Endothelial cell of umbilical vein (primary cell): Measurements from ENCODE around the gene DSC1. TPM values are rescaled to one million over a fixed set of nuclear protein-coding genes. Genes with fewer than 3 reads are reported as not detected.

ENCODE experiments used
- BruUV-seq: library from RNA; stranded (reverse); fragments of 400-500 nt; replicated peaks from 2 replicates; lab custom pipeline; 2021; lab: Mats Ljungman, UMichigan
- CTCF ChIA-PET: fragments of 300-600, 350-600 bp; sonication (Branson Sonifier 250); formaldehyde crosslinking; loops from one replicate; lab custom pipeline; 2021; ENCODE audit warnings: antibody characterized with exemption, inconsistent platforms; lab: Charles Lee
- POLR2A ChIA-PET: fragments of 300-600, 350-600 bp; sonication (Branson Sonifier 250); formaldehyde crosslinking; loops from one replicate; lab custom pipeline; 2021; ENCODE audit warnings: antibody characterized with exemption, inconsistent platforms; lab: Charles Lee
- DNase-seq: peaks from one replicate; pipeline ENCODE4 v3.0.0-alpha.2; 2011; ENCODE audit warnings: low read depth, low spot score
- FAIRE-seq: peaks from 2 replicates; lab custom pipeline; 2011; peaks lifted over from hg19 to GRCh38; lab: Jason Lieb, UNC
- H2AFZ ChIP-seq: 2 replicates; pipeline ENCODE4 v1.6.0; 2012; ENCODE audit warnings: low read depth, low read length, control low read depth, inconsistent platforms
- H3K27ac ChIP-seq: 2 replicates; pipeline ENCODE4 v1.5.1; 2011; ENCODE audit warnings: low read depth, mild to moderate bottlenecking, control low read depth, low read length, moderate library complexity; ENCODE audit not compliant: insufficient read depth
- H3K27me3 ChIP-seq, 2 experiments: 2 replicates each; pipeline versions ENCODE4 v1.6.0 to v1.6.1; 2011; ENCODE audit warnings: low read length in 2 of 2, mixed read lengths in 1 of 2; ENCODE audit not compliant: control insufficient read depth in 2 of 2, insufficient read depth in 2 of 2
- H3K36me3 ChIP-seq, 2 experiments: 2 replicates in 1 of 2; 3 replicates in 1 of 2; pipeline ENCODE4 v1.5.1; 2011; ENCODE audit warnings: low read length in 2 of 2, mild to moderate bottlenecking in 1 of 2, moderate library complexity in 1 of 2; ENCODE audit not compliant: control insufficient read depth in 2 of 2, insufficient read depth in 2 of 2; ENCODE audit errors: extremely low read depth in 1 of 2
- H3K4me1 ChIP-seq: 3 replicates; pipeline ENCODE4 v1.5.1; 2011; ENCODE audit warnings: mild to moderate bottlenecking, low read length; ENCODE audit not compliant: control insufficient read depth, insufficient read depth; ENCODE audit errors: extremely low read depth
- H3K4me2 ChIP-seq: 2 replicates; pipeline ENCODE4 v1.6.1; 2011; ENCODE audit warnings: low read length, control low read depth, mixed read lengths; ENCODE audit not compliant: insufficient read depth
- H3K4me3 ChIP-seq, 3 experiments: fragments of 200-600 bp in 1 of 3; sonication (generic), shearing (Covaris generic) in 1 of 3; replicated peaks in 1 of 3; 2 replicates each; pipeline ENCODE4 v1.5.1; 2011 to 2016; ENCODE audit warnings: control low read depth in 3 of 3, low read length in 3 of 3, mild to moderate bottlenecking in 2 of 3, inconsistent platforms in 1 of 3, low read depth in 1 of 3, moderate library complexity in 1 of 3; ENCODE audit not compliant: insufficient read depth in 1 of 3
- H3K79me2 ChIP-seq: 2 replicates; pipeline ENCODE4 v1.6.0; 2012; ENCODE audit warnings: low read length, inconsistent platforms; ENCODE audit not compliant: control insufficient read depth, insufficient read depth
- H3K9ac ChIP-seq: replicated peaks from 2 replicates; pipeline ENCODE3; 2011; ENCODE audit warnings: low read length, control low read depth; ENCODE audit not compliant: insufficient read depth; ENCODE audit errors: extremely low read depth
- H3K9me1 ChIP-seq: replicated peaks from 3 replicates; pipeline ENCODE4 v1.6.0; 2011; ENCODE audit warnings: mild to moderate bottlenecking, low read length; ENCODE audit not compliant: control insufficient read depth, insufficient read depth; ENCODE audit errors: extremely low read depth
- H3K9me3 ChIP-seq: replicated peaks from 2 replicates; pipeline ENCODE4 v1.5.1; 2012; ENCODE audit warnings: low read length, inconsistent platforms; ENCODE audit not compliant: control insufficient read depth, insufficient read depth
- H4K20me1 ChIP-seq: replicated peaks from 2 replicates; pipeline ENCODE3; 2011; ENCODE audit warnings: mild to moderate bottlenecking, low read length; ENCODE audit not compliant: control insufficient read depth, insufficient read depth; ENCODE audit errors: extremely low read depth
- CTCF ChIP-seq, 2 donors: IDR thresholded peaks; 1 replicate in 1 of 2; 2 replicates in 1 of 2; pipeline ENCODE4 v1.5.1; 2011; ENCODE audit warnings: low read length in 2 of 2, mild to moderate bottlenecking in 2 of 2, moderate library complexity in 2 of 2, control low read depth in 1 of 2, inconsistent platforms in 1 of 2, low read depth in 1 of 2; ENCODE audit not compliant: insufficient read depth in 1 of 2; ENCODE audit errors: extremely low read depth in 1 of 2
- EZH2 ChIP-seq: IDR thresholded peaks from 2 replicates; pipeline ENCODE4 v1.6.1; 2012; ENCODE audit warnings: borderline replicate concordance, low read depth, mild to moderate bottlenecking, moderate library complexity, low read length, inconsistent platforms; ENCODE audit not compliant: severe bottlenecking
- FOS ChIP-seq: IDR thresholded peaks from 2 replicates; pipeline ENCODE4 v1.6.1; 2011; ENCODE audit warnings: mild to moderate bottlenecking, low read length, moderate library complexity, borderline replicate concordance; ENCODE audit not compliant: insufficient read depth
- GATA2 ChIP-seq: IDR thresholded peaks from 2 replicates; pipeline ENCODE4 v1.7.0; 2011; ENCODE audit warnings: low read depth, mild to moderate bottlenecking, moderate library complexity, mixed read lengths, low read length; ENCODE audit not compliant: insufficient read length, insufficient read depth
- JUN ChIP-seq: IDR thresholded peaks from 2 replicates; pipeline ENCODE4 v1.6.1; 2011; ENCODE audit warnings: borderline replicate concordance, low read depth; ENCODE audit not compliant: insufficient read length, insufficient read depth
- MAX ChIP-seq: IDR thresholded peaks from 2 replicates; pipeline ENCODE4 v1.6.1; 2011; ENCODE audit not compliant: insufficient read depth, insufficient read length
- MYC ChIP-seq: IDR thresholded peaks from one replicate; pipeline ENCODE4 v1.6.1; 2011; ENCODE audit warnings: mild to moderate bottlenecking, low read depth, low read length
- POLR2A ChIP-seq: IDR thresholded peaks from 2 replicates; pipeline ENCODE4 v1.6.1; 2012; ENCODE audit warnings: low read depth, mild to moderate bottlenecking, control low read depth, low read length
- POLR2AphosphoS5 ChIP-seq: IDR thresholded peaks from 2 replicates; pipeline ENCODE4 v1.6.1; 2012; ENCODE audit warnings: low read depth, mild to moderate bottlenecking, control low read depth, low read length, moderate library complexity; ENCODE audit not compliant: insufficient read depth
- dilution Hi-C: fragments of 300-500 bp; cut with MboI; formaldehyde crosslinking; loops from one replicate; pipeline ENCODE4 v1.15.0; 2019; ENCODE audit warnings: low sequenced_read_pairs; ENCODE audit not compliant: extremely low pct_ligation_motif_present
- intact Hi-C: fragments of 100-400 bp; cut with micrococcal nuclease; formaldehyde crosslinking; loops from one replicate; pipeline ENCODE4 v1.10.0; 2022
- polyA plus RNA-seq, 4 experiments: library from polyadenylated mRNA; depleted of rRNA in 3 of 4; stranded (reverse) in 3 of 4; unstranded in 1 of 4; fragments of >200 nt; gene quantifications; 2 replicates each; pipeline versions ENCODE4 v1.2.1 to v1.2.3, GENCODE V29; 2011 to 2012; ENCODE audit warnings: missing spikeins in 1 of 4
- total RNA-seq: library from RNA; stranded (reverse); gene quantifications from 2 replicates; pipeline ENCODE4 v1.2.3, GENCODE V29; 2021

DSC1 gene
- total and polyA plus RNA-seq, 2 donors (not counting 3 experiments of a cell fraction or from before 2014, with no cell fraction given): not detected

GRCh38 chr18:31148600-31148999 is 14.1 kb downstream of the DSC1 start:
- dilution Hi-C loops (no loop called here), intact Hi-C loops (no loop called here)
- no TSS peak for BruUV-seq
- H3K9me1 ChIP-seq: no peaks in the 10 kb centered on the region
- ChIA-PET CTCF (no interaction called here), POLR2A (no interaction called here)
- H3K36me3 ChIP-seq: no peaks in the 10 kb centered on the region
- H3K9me3 ChIP-seq: no peaks in the 10 kb centered on the region
- H2AFZ ChIP-seq: no peak overlapping the region
- H3K9ac ChIP-seq: no peak overlapping the region
- H3K4me1 ChIP-seq: no peaks in the 10 kb centered on the region
- no peaks in the 10 kb centered on the region for H4K20me1 ChIP-seq
- H3K4me3 ChIP-seq: no peak overlapping the region
- H3K4me2 ChIP-seq: no peak overlapping the region
- no peaks in the 10 kb centered on the region for H3K79me2 ChIP-seq
- no peak overlapping the region for H3K27ac ChIP-seq
- no peak for FAIRE-seq
- DNase-seq: no peak
- H3K27me3 ChIP-seq: no peaks in the 10 kb centered on the region
- TF ChIP-seq MYC: no peak
- no peak for TF ChIP-seq MAX
- TF ChIP-seq POLR2AphosphoS5: no peak
- no peak for TF ChIP-seq FOS
- TF ChIP-seq POLR2A: no peak
- TF ChIP-seq CTCF (IDR thresholded peaks at IDR 0.05; ENCODE audit: extremely low read depth in 1 of 2, insufficient read depth in 1 of 2, low read depth in 1 of 2, low read length in 2 of 2): no peak
- TF ChIP-seq GATA2: no peak
- TF ChIP-seq EZH2: no peak
- TF ChIP-seq JUN: no peak
